Gastrocnemius medialis (tissue), 4 donors: Measurements from ENCODE around the gene NOD2. TPM values are rescaled to one million over a fixed set of nuclear protein-coding genes. Genes with fewer than 3 reads are reported as not detected.

ENCODE experiments used
- ATAC-seq, 2 donors: fragments of 150-250 bp; one replicate each; pipeline ENCODE4 v1.9.1; 2016
- DNase-seq, 2 donors: peaks; one replicate each; pipeline ENCODE4 v3.0.0-alpha.2; 2019
- H3K27ac ChIP-seq, 4 donors: fragments of 200-600 bp; sonication (generic); 1 replicate in 1 of 4; 2 replicates in 3 of 4; pipeline ENCODE4 v1.5.1; 2016 to 2018; ENCODE audit warnings: mild to moderate bottlenecking in 2 of 4, moderate library complexity in 1 of 4
- H3K27me3 ChIP-seq, 3 donors: fragments of 200-600 bp; sonication (generic) in 2 of 3; 1 replicate in 1 of 3; 2 replicates in 2 of 3; pipeline versions ENCODE4 v1.5.1 to v1.6.0; 2016 to 2019; ENCODE audit warnings: mild to moderate bottlenecking in 1 of 3, moderate library complexity in 1 of 3
- H3K36me3 ChIP-seq, 2 donors: fragments of 200-600 bp; sonication (generic) in 1 of 2; one replicate each; pipeline ENCODE4 v1.5.1; 2017 to 2018
- H3K4me1 ChIP-seq, 2 donors: fragments of 200-600 bp; sonication (generic) in 1 of 2; one replicate each; pipeline ENCODE4 v1.5.1; 2016 to 2017; ENCODE audit warnings: mild to moderate bottlenecking in 2 of 2
- H3K4me3 ChIP-seq, 4 donors: fragments of 200-600 bp; sonication (generic) in 3 of 4; 1 replicate in 1 of 4; 2 replicates in 3 of 4; pipeline ENCODE4 v1.5.1; 2016 to 2019; ENCODE audit warnings: mild to moderate bottlenecking in 2 of 4
- H3K9me3 ChIP-seq, 3 donors: fragments of 200-600 bp; sonication (generic) in 2 of 3; 1 replicate in 1 of 3; 2 replicates in 2 of 3; pipeline ENCODE4 v1.5.1; 2016 to 2019
- POLR2A ChIP-seq, 2 donors: fragments of 450-650 bp; IDR thresholded peaks; one replicate each; pipeline ENCODE4 v1.6.1; 2017; ENCODE audit warnings: antibody characterized with exemption in 2 of 2, mild to moderate bottlenecking in 2 of 2, moderate library complexity in 2 of 2
- in situ Hi-C, 4 donors: fragments of 200-750 bp; cut with MboI; loops; one replicate each; pipeline versions ENCODE4 v1.15.0 to v1.8.0; 2017; ENCODE audit warnings: low sequenced_read_pairs in 4 of 4
- intact Hi-C: fragments of 100-400 bp; cut with DNase I; formaldehyde crosslinking; loops from one replicate; pipeline ENCODE4 v1.15.1; 2023; ENCODE audit warnings: low total_unique reads
- total RNA-seq, 4 donors: library from RNA; depleted of rRNA; stranded (reverse); fragments of >200 nt; gene quantifications; one replicate each; pipeline versions ENCODE4 v1.1.0 to v1.2.3, GENCODE V29; 2016
- TF ChIP-seq, protein P1 (sequence below), 5 experiments: fragments of 450-650 bp in 3 of 5; fragments of 200-600 bp in 2 of 5; sonication (generic) in 2 of 5; IDR thresholded peaks in 4 of 5; conservative IDR thresholded peaks in 1 of 5; 1 replicate in 4 of 5; 2 replicates in 1 of 5; pipeline ENCODE4 v1.5.1; 2016 to 2019; ENCODE audit warnings: antibody characterized with exemption in 5 of 5, mild to moderate bottlenecking in 3 of 5, moderate library complexity in 3 of 5

Gene NOD2
- total RNA-seq, 4 donors from 2014 or later: 0.27 to 2.1 (median 1.7) TPM

DNA sequence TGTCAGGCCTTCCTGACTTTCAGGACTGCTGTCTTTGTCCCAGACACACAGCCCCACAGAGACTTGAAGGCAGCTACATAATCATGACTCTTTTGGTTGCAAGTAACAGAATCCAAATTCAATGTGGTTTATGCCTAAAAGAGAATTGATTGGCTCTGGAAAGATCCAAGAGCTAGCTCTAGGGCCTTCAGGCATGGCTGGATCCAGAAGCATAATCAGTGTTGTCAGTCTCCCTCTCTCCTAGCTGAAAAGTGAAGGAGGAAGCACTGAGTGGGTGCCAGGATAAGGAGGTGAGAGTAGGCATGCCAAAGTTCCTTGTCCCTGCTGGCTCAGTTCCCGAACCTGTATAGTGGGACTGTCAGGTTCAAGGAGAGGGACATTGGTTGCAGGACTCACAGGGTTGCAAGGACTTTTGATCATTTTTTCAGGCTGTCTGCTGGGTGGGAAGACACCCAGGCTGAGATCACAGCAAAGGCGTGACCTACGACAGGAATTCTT lies 37.8 kb upstream of the NOD2 start:
- in situ Hi-C loops (loop anchor here in 2 of 4 donors (25.0 kb wide), 1 partner anchor 443 kb away; no protein-coding TSS in a partner anchor), intact Hi-C loops (no loop called here)
- DNase-seq: no peak
- no peak for ATAC-seq
- Histone ChIP-seq H3K9me3 (no peaks in the 10 kb centered on the region), H3K36me3 (no peaks in the 10 kb centered on the region), H3K4me1 (no peaks in the 10 kb centered on the region), H3K27me3 (no peaks in the 10 kb centered on the region), H3K27ac (no peak overlapping the region), H3K4me3 (no peak overlapping the region)
- no peak for TF ChIP-seq POLR2A (IDR thresholded peaks at IDR 0.05)
- TF ChIP-seq, protein P1, sequence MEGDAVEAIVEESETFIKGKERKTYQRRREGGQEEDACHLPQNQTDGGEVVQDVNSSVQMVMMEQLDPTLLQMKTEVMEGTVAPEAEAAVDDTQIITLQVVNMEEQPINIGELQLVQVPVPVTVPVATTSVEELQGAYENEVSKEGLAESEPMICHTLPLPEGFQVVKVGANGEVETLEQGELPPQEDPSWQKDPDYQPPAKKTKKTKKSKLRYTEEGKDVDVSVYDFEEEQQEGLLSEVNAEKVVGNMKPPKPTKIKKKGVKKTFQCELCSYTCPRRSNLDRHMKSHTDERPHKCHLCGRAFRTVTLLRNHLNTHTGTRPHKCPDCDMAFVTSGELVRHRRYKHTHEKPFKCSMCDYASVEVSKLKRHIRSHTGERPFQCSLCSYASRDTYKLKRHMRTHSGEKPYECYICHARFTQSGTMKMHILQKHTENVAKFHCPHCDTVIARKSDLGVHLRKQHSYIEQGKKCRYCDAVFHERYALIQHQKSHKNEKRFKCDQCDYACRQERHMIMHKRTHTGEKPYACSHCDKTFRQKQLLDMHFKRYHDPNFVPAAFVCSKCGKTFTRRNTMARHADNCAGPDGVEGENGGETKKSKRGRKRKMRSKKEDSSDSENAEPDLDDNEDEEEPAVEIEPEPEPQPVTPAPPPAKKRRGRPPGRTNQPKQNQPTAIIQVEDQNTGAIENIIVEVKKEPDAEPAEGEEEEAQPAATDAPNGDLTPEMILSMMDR (IDR thresholded peaks at IDR 0.05 in 4 of 5, conservative IDR thresholded peaks at IDR 0.05 in 1 of 5): no peak

DNA sequence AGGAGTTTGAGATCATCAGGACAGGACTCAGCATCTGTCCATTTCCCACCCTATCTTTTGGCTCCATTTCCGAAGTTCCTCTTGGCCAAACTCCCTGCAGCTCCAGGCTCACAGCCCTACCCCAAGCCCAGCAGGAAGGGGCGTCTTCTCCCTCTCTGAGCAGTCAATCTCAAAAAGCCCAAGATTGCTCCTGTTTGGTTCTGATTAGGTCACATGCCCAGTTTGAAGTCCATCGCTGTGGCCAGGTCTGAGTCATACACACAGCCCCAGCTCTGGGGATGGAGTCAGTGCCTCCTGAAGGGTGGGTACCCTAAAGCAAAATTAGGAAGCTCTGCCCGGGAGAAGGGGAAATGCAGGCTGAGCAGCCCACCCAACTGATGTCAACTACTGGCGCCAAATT lies 36.2 kb upstream of the NOD2 start:
- no peaks in the 10 kb centered on the region for H3K36me3 ChIP-seq
- no peaks in the 10 kb centered on the region for H3K27me3 ChIP-seq
- intact Hi-C loops: no loop called here
- H3K27ac ChIP-seq: no peak overlapping the region
- no peak for TF ChIP-seq POLR2A (IDR thresholded peaks at IDR 0.05)
- TF ChIP-seq, protein P1 (IDR thresholded peaks at IDR 0.05 in 4 of 5, conservative IDR thresholded peaks at IDR 0.05 in 1 of 5): no peak
- H3K4me1 ChIP-seq: no peaks in the 10 kb centered on the region
- H3K9me3 ChIP-seq: no peaks in the 10 kb centered on the region
- DNase-seq: no peak
- H3K4me3 ChIP-seq: no peak overlapping the region
- in situ Hi-C loops: loop anchor here in 2 of 4 donors (25.0 kb wide), 1 partner anchor 445 kb away; no protein-coding TSS in a partner anchor
- no peak for ATAC-seq

DNA sequence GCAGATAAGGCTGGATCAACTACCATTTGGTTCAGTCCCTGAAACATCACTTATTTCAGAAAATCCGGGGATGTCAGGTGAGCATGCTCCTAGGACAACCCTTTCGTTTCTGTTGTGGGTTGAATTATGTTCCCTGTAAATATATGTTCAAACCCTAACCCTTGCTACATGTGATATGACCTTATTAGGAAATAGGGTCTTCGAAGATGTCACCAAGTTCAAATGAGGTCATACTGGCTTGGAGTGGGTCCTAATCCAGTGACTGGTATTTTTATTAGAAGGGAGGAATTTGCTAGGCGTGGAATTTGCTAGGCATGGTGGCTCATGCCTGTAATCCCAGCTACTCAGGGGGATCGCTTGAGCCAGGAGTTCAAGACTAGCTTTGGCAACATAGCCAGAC lies 33.6 kb upstream of the NOD2 start:
- H3K4me3 ChIP-seq: no peak overlapping the region
- H3K4me1 ChIP-seq: no peaks in the 10 kb centered on the region
- no peaks in the 10 kb centered on the region for H3K36me3 ChIP-seq
- ATAC-seq (no peak), DNase-seq (no peak)
- no peaks in the 10 kb centered on the region for H3K27me3 ChIP-seq
- in situ Hi-C loops (loop anchor here (10.0 to 25.0 kb wide), 7 partner anchors 145 to 635 kb away; partner anchors contain the start of genes BRD7 (in 1 of the 4) and CNEP1R1 (in 1 of the 4)), intact Hi-C loops (no loop called here)
- H3K9me3 ChIP-seq: no peaks in the 10 kb centered on the region
- H3K27ac ChIP-seq: no peak overlapping the region
- TF ChIP-seq, protein P1 (IDR thresholded peaks at IDR 0.05 in 4 of 5, conservative IDR thresholded peaks at IDR 0.05 in 1 of 5): no peak
- TF ChIP-seq POLR2A (IDR thresholded peaks at IDR 0.05): no peak

DNA sequence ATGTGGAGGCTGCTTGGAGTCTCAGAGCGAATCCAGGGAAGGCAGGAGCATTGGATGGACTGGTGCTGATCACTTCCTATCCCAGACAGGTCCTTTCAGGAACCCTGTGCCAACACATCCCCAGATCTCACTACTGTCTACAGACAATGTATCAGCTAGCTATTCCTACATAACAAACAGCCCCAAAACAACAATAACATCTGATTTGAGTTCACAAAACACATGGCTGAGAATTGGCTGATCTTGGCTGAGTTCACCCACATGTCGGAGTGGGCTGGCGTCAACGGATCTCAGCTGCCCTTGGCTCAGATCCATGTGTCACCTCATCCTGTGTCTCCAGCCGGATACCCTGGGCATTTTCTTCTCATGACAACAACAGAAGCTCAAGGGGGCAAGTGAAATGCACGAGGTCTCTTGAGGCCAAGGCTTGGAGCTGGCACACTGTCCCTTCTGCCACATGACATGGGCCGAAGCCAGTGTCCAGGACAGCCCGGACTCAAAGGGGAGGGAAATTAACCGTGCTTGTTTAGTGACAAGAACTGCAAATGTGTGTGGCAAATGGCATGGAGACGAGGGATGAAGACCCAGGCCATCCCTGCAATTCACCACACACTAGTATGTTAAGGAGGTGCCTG lies 31.0 kb upstream of the NOD2 start:
- intact Hi-C loops: no loop called here
- no peak for ATAC-seq
- in situ Hi-C loops: loop anchor here (10.0 to 25.0 kb wide), 7 partner anchors 142 to 638 kb away; partner anchors contain the start of genes BRD7 (in 1 of the 4) and CNEP1R1 (in 1 of the 4)
- TF ChIP-seq, protein P1 (IDR thresholded peaks at IDR 0.05 in 4 of 5, conservative IDR thresholded peaks at IDR 0.05 in 1 of 5): no peak
- no peak for TF ChIP-seq POLR2A (IDR thresholded peaks at IDR 0.05)
- H3K27ac ChIP-seq: no peak overlapping the region
- DNase-seq: no peak
- no peaks in the 10 kb centered on the region for H3K27me3 ChIP-seq
- H3K9me3 ChIP-seq: no peaks in the 10 kb centered on the region
- peaks cover 0 to 4% of the 10 kb centered on the region in 2 donors for H3K4me1 ChIP-seq
- H3K4me3 ChIP-seq: no peak overlapping the region
- H3K36me3 ChIP-seq: no peaks in the 10 kb centered on the region
